Hindlimb muscle (tissue), 1 donor: Measurements from ENCODE around the gene MYO5A. TPM values are rescaled to one million over a fixed set of nuclear protein-coding genes. Genes with fewer than 3 reads are reported as not detected.
"Not testable (repeated sequence)": the region's sequence is repeated elsewhere in the genome, so short reads cannot be mapped to it uniquely, and the experiment has no call there.

Experiments
- DNase-seq: peaks from one replicate; pipeline ENCODE4 v3.0.0-alpha.2; 2013
- polyA plus RNA-seq: library from polyadenylated mRNA; unstranded; fragments of 120-200 nt; gene quantifications from one replicate; pipeline ENCODE4 v1.2.1, GENCODE V29; 2013; ENCODE audit not compliant: insufficient read length

Gene MYO5A
- polyA plus RNA-seq, 1 donor: 7.0 TPM

- no peak for DNase-seq
Observed at GRCh38 chr15:52462806-52463360, 65.8 kb downstream of the MYO5A start.

DNA sequence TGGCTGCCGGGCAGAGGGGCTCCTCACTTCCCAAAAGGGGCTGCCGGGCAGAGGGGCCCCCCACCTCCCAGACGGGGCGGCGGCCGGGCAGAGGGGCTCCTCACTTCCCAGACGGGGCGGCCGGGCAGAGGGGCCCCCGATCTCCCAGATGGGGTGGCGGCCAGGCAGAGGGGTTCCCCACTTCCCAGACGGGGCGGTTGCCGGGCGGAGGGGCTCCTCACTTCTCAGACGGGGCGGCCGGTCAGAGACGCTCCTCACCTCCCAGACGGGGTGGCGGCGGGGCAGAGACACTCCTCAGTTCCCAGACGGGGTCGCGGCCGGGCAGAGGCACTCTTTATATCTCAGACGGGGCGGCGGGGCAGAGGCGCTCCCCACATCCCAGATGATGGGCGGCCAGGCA is 69.0 kb downstream of the MYO5A start:
- DNase-seq: not testable (repeated sequence)

- DNase-seq: not testable (repeated sequence)
Observed at GRCh38 chr15:52459265-52459664, 69.4 kb downstream of the MYO5A start.

DNA sequence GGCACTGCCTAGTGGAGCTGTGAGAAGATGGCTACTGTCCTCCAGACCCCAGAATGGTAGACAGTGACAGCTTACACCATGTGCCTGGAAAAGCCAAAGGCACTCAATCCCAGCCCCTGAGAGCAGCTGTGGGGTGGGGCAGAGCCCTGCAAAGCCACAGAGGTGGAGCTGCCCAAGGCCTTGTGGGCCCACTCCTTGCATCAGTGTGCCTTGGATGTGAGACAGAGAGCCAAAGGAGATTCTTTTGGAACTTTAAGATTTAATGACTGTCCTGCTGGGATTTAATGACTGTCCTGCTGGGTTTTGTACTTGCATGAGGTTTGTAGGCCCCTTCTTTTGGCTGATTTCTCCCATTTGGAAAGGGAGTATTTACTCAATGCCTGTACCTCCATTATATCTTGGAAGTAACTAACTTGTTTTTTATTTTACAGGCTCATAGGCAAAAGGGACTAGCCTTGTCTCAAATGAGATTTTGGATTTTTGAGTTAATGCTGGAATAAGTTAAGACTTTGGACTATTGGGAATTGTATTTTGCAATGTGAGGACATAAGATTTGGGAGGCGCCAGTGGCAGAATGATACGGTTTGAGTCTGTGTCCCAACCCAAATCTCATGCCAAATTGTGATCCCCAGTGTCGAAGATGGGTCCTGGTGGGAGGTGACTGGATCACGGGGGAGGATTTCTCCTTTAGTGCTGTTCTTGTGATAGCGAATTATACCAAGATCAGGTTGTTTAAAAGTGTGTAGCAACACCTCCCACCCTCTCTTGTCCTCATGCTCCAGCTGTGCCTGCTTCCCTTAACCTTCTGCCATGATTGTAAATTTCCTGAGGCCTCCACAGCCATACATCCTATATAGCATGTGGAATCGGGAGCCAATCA is 80.4 kb downstream of the MYO5A start:
- DNase-seq: no peak

DNA sequence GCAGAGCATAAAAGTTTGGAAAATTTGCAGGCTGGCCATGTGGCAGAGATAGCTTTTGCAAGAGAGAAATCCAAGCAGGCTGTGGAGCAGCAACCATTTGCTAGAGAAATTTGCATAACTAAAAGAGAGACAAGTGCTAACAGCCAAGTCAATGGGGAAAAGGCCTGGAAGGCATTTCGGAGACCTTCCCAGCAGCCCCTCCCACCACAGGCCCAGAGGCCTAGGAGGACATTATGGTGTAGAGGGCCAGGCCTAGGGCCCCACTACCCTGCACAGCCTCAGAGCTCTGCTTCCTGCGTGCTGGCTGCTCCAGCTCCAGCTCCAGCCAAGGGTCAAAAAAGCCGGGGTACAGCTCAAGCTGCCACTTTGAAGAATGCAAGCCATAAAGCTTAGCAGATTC is 82.7 kb downstream of the MYO5A start:
- no peak for DNase-seq

- no peak for DNase-seq
Observed at GRCh38 chr15:52445553-52445952, 83.1 kb downstream of the MYO5A start.

- not testable (repeated sequence) for DNase-seq
Observed at GRCh38 chr15:52443205-52443604, 85.5 kb downstream of the MYO5A start.

GRCh38 chr15:52441841-52442240 is 86.8 kb downstream of the MYO5A start:
- DNase-seq: no peak

DNA sequence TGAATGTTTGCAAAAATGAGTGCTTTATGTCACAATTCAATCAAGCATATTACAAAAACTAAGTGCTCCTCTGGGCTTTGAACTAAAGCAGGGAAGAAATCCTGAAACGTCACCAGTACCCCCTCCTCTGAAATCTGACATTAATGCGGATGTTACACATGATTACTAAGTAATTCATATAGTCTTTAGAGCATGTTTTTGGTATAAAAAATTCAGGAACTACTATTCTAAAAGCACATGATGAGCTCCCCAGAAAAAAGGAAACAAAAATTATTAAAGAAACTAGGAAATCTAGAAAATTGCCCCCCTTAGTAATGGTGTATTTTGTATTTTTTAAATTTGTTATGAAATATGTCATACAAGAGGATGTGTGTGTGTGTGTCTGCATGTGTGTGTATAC is 87.7 kb downstream of the MYO5A start:
- DNase-seq: no peak

GRCh38 chr15:52440414-52440813 is 88.3 kb downstream of the MYO5A start:
- no peak for DNase-seq

DNA sequence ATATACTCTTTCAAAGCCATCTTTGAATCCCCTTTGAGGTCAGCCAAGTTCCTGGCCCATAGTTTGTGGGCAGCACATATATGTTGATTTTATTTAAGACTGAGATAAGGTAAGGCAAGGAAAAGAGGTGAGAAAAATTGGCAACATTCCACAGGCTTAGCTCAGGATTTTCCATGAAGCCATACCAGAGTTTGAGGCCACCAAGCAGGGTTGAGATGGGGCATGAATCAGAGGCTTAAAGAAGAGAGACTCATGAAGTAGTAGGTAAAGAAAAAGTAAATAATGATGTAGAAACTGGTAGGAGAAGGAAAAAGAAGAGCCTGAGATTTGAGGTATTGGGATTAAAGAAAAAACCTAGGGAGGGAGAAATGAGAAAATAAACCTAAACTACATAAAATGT is 89.2 kb downstream of the MYO5A start:
- no peak for DNase-seq

GRCh38 chr15:52439042-52439441 is 89.6 kb downstream of the MYO5A start:
- DNase-seq: not testable (repeated sequence)

GRCh38 chr15:52438047-52438446 is 90.6 kb downstream of the MYO5A start:
- DNase-seq: no peak

GRCh38 chr15:52437646-52438045 is 91.0 kb downstream of the MYO5A start:
- no peak for DNase-seq

DNA sequence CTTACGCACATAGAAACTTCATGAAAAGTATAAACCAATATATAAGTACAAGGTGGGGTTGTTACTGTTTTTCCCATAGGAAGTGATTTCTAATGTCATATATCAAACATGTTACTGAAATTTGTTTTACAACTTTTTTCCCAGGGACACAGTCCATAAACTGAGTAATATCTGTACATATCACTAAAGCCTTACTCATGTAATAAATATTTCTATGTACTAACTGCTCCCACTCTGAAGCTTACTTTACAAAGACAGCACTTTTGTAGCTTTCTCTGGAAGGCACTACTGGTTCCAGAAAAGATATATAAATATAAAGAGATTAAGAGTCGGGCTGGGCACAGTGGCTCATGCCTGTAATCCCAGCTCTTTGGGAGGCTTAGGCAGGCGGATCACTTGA is 91.7 kb downstream of the MYO5A start:
- DNase-seq: no peak

- DNase-seq: no peak
Observed at GRCh38 chr15:52434885-52435284, 93.8 kb downstream of the MYO5A start.

- no peak for DNase-seq
Observed at GRCh38 chr15:52428297-52428696, 100.4 kb downstream of the MYO5A start.

DNA sequence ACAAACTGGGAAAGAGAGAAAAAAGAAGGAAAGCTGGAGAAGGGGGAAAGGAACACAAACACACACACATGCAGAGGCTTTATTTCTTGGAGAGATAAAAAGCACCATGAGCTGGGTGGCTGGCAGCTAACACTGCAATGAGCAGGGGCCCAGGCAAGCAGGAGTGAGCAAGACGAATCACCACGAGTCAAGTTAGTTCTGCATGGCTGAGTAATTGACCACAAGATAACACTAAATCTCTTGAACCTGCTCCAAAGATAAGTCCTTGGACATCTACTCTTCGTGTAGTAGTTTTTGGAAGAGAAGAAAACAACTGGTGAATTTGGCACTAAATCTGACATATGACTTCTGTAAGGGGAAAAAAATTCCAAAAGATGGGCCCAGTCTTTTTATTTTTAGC is 100.9 kb downstream of the MYO5A start:
- DNase-seq: no peak

- no peak for DNase-seq
Observed at GRCh38 chr15:52424856-52425431, 103.7 kb downstream of the MYO5A start.

DNA sequence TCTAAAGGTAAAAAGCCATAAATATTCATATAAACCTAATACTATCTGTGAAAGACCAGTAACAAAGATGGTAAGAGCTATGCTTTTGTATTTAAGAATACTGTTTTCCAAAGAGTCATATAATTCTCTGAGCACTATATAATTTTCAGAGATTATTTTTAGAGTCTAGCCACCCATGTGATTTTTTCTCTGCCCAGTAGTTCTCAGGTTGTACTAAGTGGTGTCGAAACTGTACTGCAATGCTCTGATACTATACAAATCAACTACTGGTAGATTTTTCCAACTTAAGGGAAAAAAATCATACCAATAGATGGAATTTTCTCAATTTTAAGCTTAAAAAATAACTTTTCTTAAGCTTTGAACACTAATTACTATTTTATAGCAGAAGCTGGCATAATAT is 104.8 kb downstream of the MYO5A start:
- no peak for DNase-seq

DNA sequence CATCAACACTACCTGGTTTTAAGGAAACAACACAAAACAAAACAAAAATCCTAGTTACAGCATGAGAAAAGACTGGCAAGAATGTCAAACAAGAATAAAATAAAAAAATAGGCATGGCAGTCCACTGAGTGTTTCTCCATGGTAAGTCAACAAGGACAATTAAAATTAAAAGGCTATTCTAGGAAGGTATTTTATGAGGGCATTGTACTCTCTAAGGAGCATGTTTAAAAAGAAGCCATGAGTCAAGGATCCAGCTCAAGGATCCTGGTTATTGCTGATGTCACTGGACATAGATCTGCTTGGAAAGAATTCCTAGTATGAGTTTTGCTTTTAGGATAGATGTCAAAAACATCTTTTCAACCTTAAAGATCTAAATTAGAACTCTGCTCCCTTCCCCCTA is 106.7 kb downstream of the MYO5A start:
- DNase-seq: no peak

DNA sequence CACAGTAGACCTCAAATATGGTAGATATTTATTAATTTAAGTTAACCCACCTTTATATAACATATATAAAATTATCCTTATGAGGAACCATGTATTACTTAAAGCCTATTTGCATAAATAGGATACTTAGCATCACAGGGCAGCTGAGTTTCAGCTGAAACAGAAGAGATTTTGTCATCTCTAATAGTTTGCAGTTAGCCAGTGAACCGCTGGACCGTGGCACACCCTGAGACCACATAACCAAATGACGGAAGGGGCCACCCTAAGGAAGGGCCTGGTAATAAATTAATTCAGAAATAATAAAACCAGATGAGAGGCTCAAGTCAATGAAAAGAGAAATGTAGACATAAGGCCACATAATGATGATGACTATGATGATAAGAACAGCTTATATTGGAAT is 107.7 kb downstream of the MYO5A start:
- no peak for DNase-seq

DNA sequence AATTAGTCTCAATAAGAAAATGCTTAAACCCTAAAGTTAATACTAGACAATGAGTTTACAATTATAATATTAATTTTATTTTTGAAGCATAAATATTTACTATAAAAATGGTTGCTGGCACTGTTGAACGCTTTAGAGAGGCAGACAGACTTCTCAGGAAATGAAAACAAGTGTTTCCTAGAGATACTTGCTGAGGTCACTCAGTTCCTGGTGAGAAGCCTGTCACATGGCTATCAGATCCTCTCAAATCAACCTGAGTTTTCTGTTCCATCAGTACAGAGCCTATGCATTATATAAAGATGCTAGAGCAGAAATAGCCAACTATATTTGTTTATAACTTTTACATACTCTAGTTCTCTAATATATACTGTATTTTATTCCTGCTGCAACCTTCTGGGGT is 109.2 kb downstream of the MYO5A start:
- no peak for DNase-seq

GRCh38 chr15:52417957-52418356 is 110.7 kb downstream of the MYO5A start:
- no peak for DNase-seq
